B cell (primary cell): ENCODE results near the gene CAGE1. TPM values are rescaled to one million over a fixed set of nuclear protein-coding genes. Genes with fewer than 3 reads are reported as not detected.

ENCODE experiments used
- ATAC-seq: fragments of 200-7000 bp; cut with Tn5 transposase; one replicate; pipeline ENCODE4 v1.10.0; 2021; ENCODE audit warnings: low read depth, mild to moderate bottlenecking, moderate number of reproducible peaks, moderate library complexity
- CTCF ChIA-PET: fragments of 350-600 bp; sonication (Branson Sonifier 250); formaldehyde crosslinking; loops from one replicate; lab custom pipeline; 2021; ENCODE audit warnings: antibody characterized with exemption, inconsistent platforms; lab: Charles Lee
- POLR2A ChIA-PET: fragments of 350-600 bp; sonication (Branson Sonifier 250); formaldehyde crosslinking; loops from one replicate; lab custom pipeline; 2021; ENCODE audit warnings: antibody characterized with exemption; lab: Charles Lee
- DNase-seq: peaks from one replicate; pipeline ENCODE4 v3.0.0; 2013
- H2AFZ ChIP-seq: 2 replicates; pipeline ENCODE4 v1.6.1; 2012; ENCODE audit warnings: mild to moderate bottlenecking, low read depth, low read length; ENCODE audit not compliant: insufficient read depth, poor library complexity, severe bottlenecking
- H3K27ac ChIP-seq, 2 donors: 1 replicate in 1 of 2; 2 replicates in 1 of 2; pipeline ENCODE4 v1.5.1; 2012 to 2013; ENCODE audit warnings: low read length in 2 of 2, mild to moderate bottlenecking in 2 of 2, moderate library complexity in 1 of 2
- H3K27me3 ChIP-seq, 4 experiments: fragments of 200-600 bp in 1 of 4; sonication (generic) in 1 of 4; replicated peaks in 1 of 4; 1 replicate in 2 of 4; 2 replicates in 2 of 4; pipeline versions ENCODE4 v1.6.1 to v1.7.0; 2013 to 2016; ENCODE audit warnings: low read length in 3 of 4, mild to moderate bottlenecking in 2 of 4, mixed read lengths in 1 of 4, moderate library complexity in 1 of 4; ENCODE audit not compliant: insufficient read depth in 4 of 4, control insufficient read depth in 3 of 4; ENCODE audit errors: control extremely low read depth in 1 of 4
- H3K36me3 ChIP-seq, 2 experiments: replicated peaks in 1 of 2; 1 replicate in 1 of 2; 2 replicates in 1 of 2; pipeline versions ENCODE4 v1.6.1 to v1.7.1; 2013; ENCODE audit warnings: low read length in 1 of 2; ENCODE audit not compliant: insufficient read depth in 2 of 2, control insufficient read depth in 1 of 2; ENCODE audit errors: control extremely low read depth in 1 of 2, extremely low read depth in 1 of 2
- H3K4me1 ChIP-seq, 2 donors: fragments of 200-600 bp in 1 of 2; sonication (generic) in 1 of 2; 1 replicate in 1 of 2; 2 replicates in 1 of 2; pipeline versions ENCODE4 v1.5.1 to v1.6.1; 2013 to 2017; ENCODE audit warnings: low read length in 2 of 2; ENCODE audit not compliant: control insufficient read depth in 2 of 2, insufficient read depth in 2 of 2
- H3K4me2 ChIP-seq: replicated peaks from 2 replicates; pipeline ENCODE3; 2012; ENCODE audit warnings: mild to moderate bottlenecking, low read depth, low read length; ENCODE audit not compliant: poor library complexity, severe bottlenecking
- H3K4me3 ChIP-seq, 5 experiments: fragments of 200-600 bp in 1 of 5; sonication (generic) in 1 of 5; 1 replicate in 3 of 5; 2 replicates in 2 of 5; pipeline versions ENCODE4 v1.5.1 to v1.7.0; 2011 to 2016; ENCODE audit warnings: low read length in 4 of 5, mild to moderate bottlenecking in 4 of 5, low read depth in 2 of 5, control low read depth in 1 of 5, moderate library complexity in 1 of 5; ENCODE audit not compliant: insufficient read depth in 1 of 5; ENCODE audit errors: control extremely low read depth in 1 of 5, extremely low read depth in 1 of 5
- H3K79me2 ChIP-seq: fragments of 200-600 bp; sonication (generic); one replicate; pipeline ENCODE4 v1.6.0; 2016; ENCODE audit warnings: low read length; ENCODE audit not compliant: control insufficient read depth, insufficient read depth
- H3K9ac ChIP-seq: fragments of 200-600 bp; sonication (generic); 2 replicates; pipeline ENCODE4 v1.6.1; 2017; ENCODE audit warnings: mild to moderate bottlenecking, low read length, moderate library complexity
- H3K9me3 ChIP-seq, 3 donors: one replicate each; pipeline versions ENCODE4 v1.6.1 to v1.7.1; 2013; ENCODE audit warnings: low read length in 2 of 3; ENCODE audit not compliant: control insufficient read depth in 2 of 3, insufficient read depth in 1 of 3; ENCODE audit errors: control extremely low read depth in 1 of 3
- H4K20me1 ChIP-seq: 2 replicates; pipeline ENCODE4 v1.6.0; 2012; ENCODE audit warnings: mild to moderate bottlenecking, low read length; ENCODE audit not compliant: insufficient read depth, control insufficient read depth, poor library complexity, severe bottlenecking
- H3K27ac Mint-ChIP-seq: one replicate; pipeline ENCODE4 v1.8.0; 2021; ENCODE audit warnings: mixed read lengths
- H3K27me3 Mint-ChIP-seq: one replicate; pipeline ENCODE4 v1.8.0; 2021; ENCODE audit warnings: mixed read lengths
- H3K4me1 Mint-ChIP-seq: one replicate; pipeline ENCODE4 v1.8.0; 2021; ENCODE audit warnings: mixed read lengths
- H3K4me3 Mint-ChIP-seq: one replicate; pipeline ENCODE4 v1.8.0; 2021; ENCODE audit warnings: mixed read lengths
- H3K9me3 Mint-ChIP-seq: one replicate; pipeline ENCODE4 v1.8.0; 2022; ENCODE audit warnings: mixed read lengths; ENCODE audit not compliant: insufficient read depth
- EZH2 ChIP-seq: IDR thresholded peaks from 2 replicates; pipeline ENCODE4 v1.6.1; 2012; ENCODE audit warnings: borderline replicate concordance, low read depth, mild to moderate bottlenecking, moderate library complexity, low read length; ENCODE audit not compliant: insufficient read depth, poor library complexity, severe bottlenecking
- whole genome bisulfite sequencing: methylation state at CpG from one replicate; pipeline ENCODE4 v1.1.5; 2013; ENCODE audit warnings: missing lambda C conversion rate; ENCODE audit not compliant: insufficient coverage; 5-methylcytosine and 5-hydroxymethylcytosine counted together
- intact Hi-C: fragments of 100-400 bp; cut with micrococcal nuclease; formaldehyde crosslinking; loops from one replicate; pipeline ENCODE4 v1.10.0; 2022
- polyA plus RNA-seq: library from polyadenylated mRNA; depleted of rRNA; stranded (reverse); fragments of >200 nt; gene quantifications from 2 replicates; pipeline ENCODE4 v1.2.3, GENCODE V29; 2012
- total RNA-seq, 2 donors: library from RNA; stranded (reverse); fragments of 120-200 nt in 1 of 2; gene quantifications; 1 replicate in 1 of 2; 2 replicates in 1 of 2; pipeline versions ENCODE4 v1.2.3 to v1.2.4, GENCODE V29; 2013 to 2022
- TF ChIP-seq, protein P1 (sequence below): fragments of 200-600 bp; IDR thresholded peaks from one replicate; pipeline ENCODE4 v1.8.0; 2022; ENCODE audit warnings: antibody characterized with exemption, mild to moderate bottlenecking

CAGE1 gene
- total and polyA plus RNA-seq, 2 donors (not counting 1 experiment from before 2014, with no cell fraction given): 0.13 to 0.34 TPM

DNA sequence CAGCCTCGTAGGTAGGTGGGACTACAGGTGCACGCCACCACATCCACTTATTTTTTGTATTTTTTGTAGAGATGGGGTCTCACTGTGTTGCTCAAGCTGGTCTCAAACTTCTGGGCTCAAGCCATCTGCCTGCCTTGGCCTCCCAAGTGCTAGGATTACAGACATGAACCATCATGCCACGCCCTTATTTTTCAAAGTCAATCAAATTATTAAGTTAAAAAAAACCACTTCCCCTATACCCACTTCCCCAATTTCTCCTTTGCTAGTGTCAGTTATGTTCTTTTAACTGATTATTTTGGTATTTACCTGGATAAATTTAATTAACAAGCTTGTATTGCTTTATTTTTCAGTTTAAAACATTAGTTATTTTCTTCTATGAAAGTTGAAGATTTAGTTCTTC is 49.7 kb upstream of the CAGE1 start:
- ATAC-seq (peak; percentile 28), DNase-seq (peak; percentile 75)
- Mint-ChIP-seq H3K9me3 (peaks cover 6% of the 10 kb centered on the region), H3K4me1 (peaks cover 18% of the 10 kb centered on the region), H3K27ac (peak overlapping the region; percentile 8), H3K4me3 (no peak overlapping the region), H3K27me3 (no peaks in the 10 kb centered on the region)
- Histone ChIP-seq H3K79me2 (no peaks in the 10 kb centered on the region), H3K4me3 (no peak overlapping the region), H3K9ac (no peak overlapping the region), H3K27ac (peak overlapping the region in 1 of 2 donors; percentile 31), H3K9me3 (peaks cover 0 to 15% (median 0%) of the 10 kb centered on the region in 3 donors), H4K20me1 (no peaks in the 10 kb centered on the region), H2AFZ (peak overlapping the region; percentile 47), H3K36me3 (no peaks in the 10 kb centered on the region), H3K4me2 (peak overlapping the region; percentile 39), H3K4me1 (peaks cover 18 to 36% of the 10 kb centered on the region in 2 donors), H3K27me3 (no peaks in the 10 kb centered on the region)
- POLR2A ChIA-PET: no interaction called here
- intact Hi-C loops: no loop called here
- no CpG with 5 or more reads among the region's 3 CpGs for WGBS
- CTCF ChIA-PET: no interaction called here
- TF ChIP-seq, protein P1, sequence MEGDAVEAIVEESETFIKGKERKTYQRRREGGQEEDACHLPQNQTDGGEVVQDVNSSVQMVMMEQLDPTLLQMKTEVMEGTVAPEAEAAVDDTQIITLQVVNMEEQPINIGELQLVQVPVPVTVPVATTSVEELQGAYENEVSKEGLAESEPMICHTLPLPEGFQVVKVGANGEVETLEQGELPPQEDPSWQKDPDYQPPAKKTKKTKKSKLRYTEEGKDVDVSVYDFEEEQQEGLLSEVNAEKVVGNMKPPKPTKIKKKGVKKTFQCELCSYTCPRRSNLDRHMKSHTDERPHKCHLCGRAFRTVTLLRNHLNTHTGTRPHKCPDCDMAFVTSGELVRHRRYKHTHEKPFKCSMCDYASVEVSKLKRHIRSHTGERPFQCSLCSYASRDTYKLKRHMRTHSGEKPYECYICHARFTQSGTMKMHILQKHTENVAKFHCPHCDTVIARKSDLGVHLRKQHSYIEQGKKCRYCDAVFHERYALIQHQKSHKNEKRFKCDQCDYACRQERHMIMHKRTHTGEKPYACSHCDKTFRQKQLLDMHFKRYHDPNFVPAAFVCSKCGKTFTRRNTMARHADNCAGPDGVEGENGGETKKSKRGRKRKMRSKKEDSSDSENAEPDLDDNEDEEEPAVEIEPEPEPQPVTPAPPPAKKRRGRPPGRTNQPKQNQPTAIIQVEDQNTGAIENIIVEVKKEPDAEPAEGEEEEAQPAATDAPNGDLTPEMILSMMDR: no peak

DNA sequence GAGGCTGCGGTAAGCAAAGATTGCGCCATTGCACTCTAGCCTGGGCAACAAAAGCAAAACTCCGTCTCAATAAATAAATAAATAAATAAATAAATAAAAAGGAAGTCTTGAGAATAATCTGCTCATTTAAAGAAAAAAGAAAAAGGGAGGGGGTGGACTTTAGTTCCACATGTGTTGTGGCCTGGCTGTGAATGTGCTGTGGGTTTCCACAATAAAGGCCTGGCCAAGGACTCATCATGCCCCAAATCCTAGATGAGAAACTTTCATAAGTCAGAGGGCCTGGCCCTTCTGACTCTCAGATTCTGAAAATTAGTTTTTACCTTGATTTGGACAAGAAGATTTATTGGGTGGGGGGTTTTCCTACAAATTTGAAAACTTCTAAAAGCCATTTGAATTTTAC is 48.5 kb upstream of the CAGE1 start:
- intact Hi-C loops: no loop called here
- ATAC-seq (no peak), DNase-seq (no peak)
- Histone ChIP-seq H3K9me3 (peaks cover 0 to 15% (median 0%) of the 10 kb centered on the region in 3 donors), H3K4me3 (no peak overlapping the region), H3K9ac (no peak overlapping the region), H3K36me3 (no peaks in the 10 kb centered on the region), H3K4me2 (no peak overlapping the region), H3K79me2 (no peaks in the 10 kb centered on the region), H2AFZ (no peak overlapping the region), H3K27me3 (no peaks in the 10 kb centered on the region), H3K4me1 (peaks cover 18 to 36% of the 10 kb centered on the region in 2 donors), H4K20me1 (no peaks in the 10 kb centered on the region), H3K27ac (no peak overlapping the region)
- H3K27me3 Mint-ChIP-seq: no peaks in the 10 kb centered on the region
- no peak overlapping the region for H3K27ac Mint-ChIP-seq
- H3K4me3 Mint-ChIP-seq: no peak overlapping the region
- WGBS: no CpG with 5 or more reads among the region's 3 CpGs
- ChIA-PET CTCF (no interaction called here), POLR2A (no interaction called here)
- TF ChIP-seq EZH2: no peak
- TF ChIP-seq, protein P1: no peak
- H3K9me3 Mint-ChIP-seq: peaks cover 6% of the 10 kb centered on the region
- H3K4me1 Mint-ChIP-seq: peaks cover 18% of the 10 kb centered on the region
